ENCODE results near the gene RBM38.

RBM38 gene

DNA sequence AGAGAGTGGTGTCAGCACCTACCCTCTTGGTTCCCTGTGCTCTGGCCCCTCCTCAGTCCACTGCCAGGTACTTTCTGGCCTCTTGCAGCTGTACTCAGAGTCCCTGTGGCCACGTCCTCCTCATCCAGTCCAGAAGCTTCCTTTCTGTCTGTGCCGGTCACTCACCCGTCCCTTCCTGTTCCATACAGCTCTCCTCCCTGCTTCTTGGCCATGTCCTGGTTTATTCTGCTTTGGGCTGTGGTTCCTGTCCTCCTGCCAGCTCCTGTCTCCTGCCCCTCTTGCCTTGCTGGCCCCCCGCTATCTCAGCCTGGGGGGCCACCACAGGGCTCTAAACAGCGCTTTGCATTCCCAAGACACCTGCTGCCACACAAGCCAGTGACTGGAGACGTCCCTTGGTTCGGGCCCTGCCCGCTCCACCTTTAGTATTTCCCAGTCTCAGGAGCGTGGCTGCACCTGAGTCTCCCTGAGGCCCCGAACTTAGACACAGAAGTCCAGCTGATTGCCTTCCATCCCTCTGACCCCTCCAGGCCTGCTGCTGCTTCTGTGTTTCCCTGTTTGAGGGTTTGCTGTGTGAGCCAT, 15.5 kb upstream of the RBM38 start:
- H3K27me3 ChIP-seq (ENCODE audit: insufficient read depth, low read length): no peaks in the 10 kb centered on the region
- no peaks in the 10 kb centered on the region for H3K4me1 ChIP-seq (ENCODE audit: insufficient read depth, low read length)
- H3K36me3 ChIP-seq (ENCODE audit: insufficient read depth, low read depth, low read length): peaks cover 98% of the 10 kb centered on the region
- no peak overlapping the region for H3K9ac ChIP-seq (ENCODE audit: low read depth, low read length)
- H3K9me3 ChIP-seq (ENCODE audit: insufficient read depth, low read depth, low read length): no peaks in the 10 kb centered on the region
- no peak overlapping the region for H3K27ac ChIP-seq (ENCODE audit: low read length)
- H3K4me3 ChIP-seq (ENCODE audit: low read length): no peak overlapping the region

DNA sequence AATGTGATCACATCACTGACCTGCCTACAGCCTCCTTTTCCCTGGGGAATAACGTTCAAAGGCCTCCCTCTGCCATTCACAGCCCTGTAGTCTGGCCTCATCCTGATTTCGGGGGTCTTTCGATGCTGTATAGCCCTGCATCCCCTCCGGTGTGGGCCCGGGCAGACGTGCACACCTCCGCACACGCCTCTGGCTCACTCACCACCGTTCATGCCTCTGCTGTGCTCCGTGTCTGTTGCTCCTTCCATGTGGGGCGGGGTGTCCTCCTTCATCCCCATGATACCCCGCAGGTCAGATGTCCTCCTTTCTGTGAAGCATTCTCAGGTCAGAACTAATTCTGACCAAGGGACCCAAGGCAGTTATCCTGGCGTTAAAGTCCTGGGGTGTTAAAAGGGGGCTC, 13.8 kb upstream of the RBM38 start:
- Histone ChIP-seq H3K36me3 (ENCODE audit: insufficient read depth, low read depth, low read length) (peaks cover 84% of the 10 kb centered on the region), H3K4me1 (ENCODE audit: insufficient read depth, low read length) (no peaks in the 10 kb centered on the region), H3K9ac (ENCODE audit: low read depth, low read length) (no peak overlapping the region), H3K27ac (ENCODE audit: low read length) (no peak overlapping the region), H3K27me3 (ENCODE audit: insufficient read depth, low read length) (no peaks in the 10 kb centered on the region), H3K9me3 (ENCODE audit: insufficient read depth, low read depth, low read length) (no peaks in the 10 kb centered on the region), H3K4me3 (ENCODE audit: low read length) (no peak overlapping the region)

DNA sequence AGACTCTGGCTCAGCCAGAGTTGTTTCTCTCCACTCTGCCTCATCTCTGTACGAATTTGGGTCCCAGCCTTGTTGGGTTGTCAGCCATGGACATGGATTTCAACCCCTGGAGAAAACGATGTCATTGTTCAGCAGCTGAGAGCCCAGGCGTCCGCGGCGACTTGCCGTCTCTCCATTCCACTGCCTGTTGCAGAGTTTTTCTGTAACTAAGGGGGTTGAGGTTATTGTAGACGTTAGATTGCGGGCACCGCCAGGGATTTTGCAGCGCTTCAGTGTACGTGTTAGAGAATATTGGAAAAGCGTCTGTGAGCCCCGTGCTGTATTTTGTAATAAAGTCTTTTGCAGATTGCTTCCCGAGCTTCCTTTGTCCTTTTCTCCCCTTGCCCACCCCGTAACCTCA, 13.1 kb upstream of the RBM38 start:
- Histone ChIP-seq H3K4me1 (ENCODE audit: insufficient read depth, low read length) (no peaks in the 10 kb centered on the region), H3K36me3 (ENCODE audit: insufficient read depth, low read depth, low read length) (peaks cover 76% of the 10 kb centered on the region)

DNA sequence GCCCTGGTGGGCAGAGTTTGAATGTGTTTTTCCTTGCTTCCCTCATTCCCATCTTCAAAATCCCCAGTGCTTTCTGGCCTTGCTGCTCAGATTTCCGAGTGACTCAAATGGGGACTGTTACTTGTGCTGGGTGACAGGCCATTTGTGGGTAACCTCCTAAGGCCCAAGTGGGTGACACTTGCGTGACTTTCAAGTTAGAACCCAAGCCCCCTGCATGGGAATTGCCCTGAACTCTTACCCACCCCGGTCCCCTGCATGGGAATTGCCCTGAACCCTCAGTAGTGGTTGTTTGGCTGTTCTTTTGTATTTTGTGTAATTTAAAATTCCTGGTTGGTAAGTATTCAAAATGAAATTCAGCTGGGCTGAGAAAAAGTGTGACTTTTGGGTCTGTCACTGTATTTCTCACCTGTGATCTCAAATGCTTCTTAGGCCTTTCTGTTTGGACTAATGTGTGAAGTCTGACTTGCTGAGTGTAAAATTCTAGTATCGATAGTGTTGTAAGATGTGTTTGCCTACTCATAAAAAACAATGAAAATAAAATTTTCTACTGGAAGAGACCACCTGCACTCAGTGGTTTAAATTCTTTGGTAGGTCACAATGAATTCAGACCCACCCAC, 12.4 kb upstream of the RBM38 start:
- H3K9me3 ChIP-seq (ENCODE audit: insufficient read depth, low read depth, low read length): no peaks in the 10 kb centered on the region
- H3K4me3 ChIP-seq (ENCODE audit: low read length): no peak overlapping the region
- no peaks in the 10 kb centered on the region for H3K27me3 ChIP-seq (ENCODE audit: insufficient read depth, low read length)
- H3K27ac ChIP-seq (ENCODE audit: low read length): no peak overlapping the region
- no peaks in the 10 kb centered on the region for H3K4me1 ChIP-seq (ENCODE audit: insufficient read depth, low read length)
- H3K36me3 ChIP-seq (ENCODE audit: insufficient read depth, low read depth, low read length): peaks cover 69% of the 10 kb centered on the region
- H3K9ac ChIP-seq (ENCODE audit: low read depth, low read length): no peak overlapping the region

More for the DNA sequence above, 13.1 kb upstream of the RBM38 start:
- H3K4me3 ChIP-seq (ENCODE audit: low read length): no peak overlapping the region
- H3K27me3 ChIP-seq (ENCODE audit: insufficient read depth, low read length): no peaks in the 10 kb centered on the region
- no peak overlapping the region for H3K27ac ChIP-seq (ENCODE audit: low read length)
- H3K9ac ChIP-seq (ENCODE audit: low read depth, low read length): no peak overlapping the region
- no peaks in the 10 kb centered on the region for H3K9me3 ChIP-seq (ENCODE audit: insufficient read depth, low read depth, low read length)

DNA sequence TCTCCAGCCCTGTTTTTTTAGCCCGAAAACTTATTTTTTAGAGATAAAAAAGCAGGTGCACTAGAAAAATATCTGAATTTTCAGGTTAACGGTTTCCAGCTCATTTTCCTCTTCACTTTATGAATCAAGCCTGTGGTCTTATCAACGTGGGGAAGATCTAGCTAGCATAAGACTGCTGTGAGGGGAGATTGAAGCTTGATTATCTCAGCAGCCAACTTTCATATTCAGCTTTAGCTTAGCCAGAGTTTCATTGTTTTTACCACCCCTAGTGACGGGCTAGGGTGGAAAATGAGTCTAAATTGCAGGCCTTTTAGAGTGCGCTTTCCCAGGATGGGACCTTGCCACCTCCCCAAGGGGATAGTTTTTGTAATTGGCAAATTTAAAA, 11.9 kb upstream of the RBM38 start:
- Histone ChIP-seq H3K27me3 (ENCODE audit: insufficient read depth, low read length) (no peaks in the 10 kb centered on the region), H3K9ac (ENCODE audit: low read depth, low read length) (no peak overlapping the region), H3K36me3 (ENCODE audit: insufficient read depth, low read depth, low read length) (peaks cover 64% of the 10 kb centered on the region), H3K4me1 (ENCODE audit: insufficient read depth, low read length) (no peaks in the 10 kb centered on the region), H3K27ac (ENCODE audit: low read length) (no peak overlapping the region), H3K9me3 (ENCODE audit: insufficient read depth, low read depth, low read length) (no peaks in the 10 kb centered on the region), H3K4me3 (ENCODE audit: low read length) (no peak overlapping the region)

DNA sequence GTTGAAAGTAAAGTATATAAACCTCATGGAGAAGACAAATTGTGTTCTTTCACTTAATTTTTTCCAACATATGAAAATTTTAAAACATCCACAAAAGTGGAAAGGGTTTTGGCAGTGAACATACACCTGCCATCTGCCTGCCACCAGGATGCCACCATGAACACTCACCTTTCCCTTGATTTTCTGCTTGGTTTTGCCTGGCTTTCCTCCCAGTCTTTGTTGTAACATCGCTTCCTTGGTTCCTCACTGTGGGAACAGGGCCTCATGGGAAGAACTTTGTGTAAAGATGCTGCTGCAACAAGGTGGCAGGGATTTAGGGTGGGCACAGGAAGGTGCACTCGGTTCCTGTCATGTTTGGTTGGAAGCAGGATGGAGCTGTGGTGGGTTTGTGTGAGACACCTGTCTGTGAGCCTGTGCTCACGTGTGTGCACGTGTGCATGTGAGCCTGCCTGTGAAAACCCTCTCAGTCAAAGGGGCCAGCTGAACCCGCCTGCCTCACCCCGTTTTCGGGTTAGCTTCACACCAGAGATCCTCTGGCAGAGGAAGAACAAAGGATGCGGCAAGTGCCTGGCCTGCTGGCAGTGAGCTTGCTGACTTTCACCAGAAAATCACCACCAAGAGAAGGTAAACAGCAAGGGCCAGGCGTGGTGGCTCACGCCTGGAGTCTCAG, 11.0 kb upstream of the RBM38 start:
- Histone ChIP-seq H3K4me3 (ENCODE audit: low read length) (no peak overlapping the region), H3K36me3 (ENCODE audit: insufficient read depth, low read depth, low read length) (peaks cover 55% of the 10 kb centered on the region), H3K27me3 (ENCODE audit: insufficient read depth, low read length) (no peaks in the 10 kb centered on the region), H3K4me1 (ENCODE audit: insufficient read depth, low read length) (no peaks in the 10 kb centered on the region), H3K9me3 (ENCODE audit: insufficient read depth, low read depth, low read length) (no peaks in the 10 kb centered on the region), H3K9ac (ENCODE audit: low read depth, low read length) (no peak overlapping the region), H3K27ac (ENCODE audit: low read length) (no peak overlapping the region)

DNA sequence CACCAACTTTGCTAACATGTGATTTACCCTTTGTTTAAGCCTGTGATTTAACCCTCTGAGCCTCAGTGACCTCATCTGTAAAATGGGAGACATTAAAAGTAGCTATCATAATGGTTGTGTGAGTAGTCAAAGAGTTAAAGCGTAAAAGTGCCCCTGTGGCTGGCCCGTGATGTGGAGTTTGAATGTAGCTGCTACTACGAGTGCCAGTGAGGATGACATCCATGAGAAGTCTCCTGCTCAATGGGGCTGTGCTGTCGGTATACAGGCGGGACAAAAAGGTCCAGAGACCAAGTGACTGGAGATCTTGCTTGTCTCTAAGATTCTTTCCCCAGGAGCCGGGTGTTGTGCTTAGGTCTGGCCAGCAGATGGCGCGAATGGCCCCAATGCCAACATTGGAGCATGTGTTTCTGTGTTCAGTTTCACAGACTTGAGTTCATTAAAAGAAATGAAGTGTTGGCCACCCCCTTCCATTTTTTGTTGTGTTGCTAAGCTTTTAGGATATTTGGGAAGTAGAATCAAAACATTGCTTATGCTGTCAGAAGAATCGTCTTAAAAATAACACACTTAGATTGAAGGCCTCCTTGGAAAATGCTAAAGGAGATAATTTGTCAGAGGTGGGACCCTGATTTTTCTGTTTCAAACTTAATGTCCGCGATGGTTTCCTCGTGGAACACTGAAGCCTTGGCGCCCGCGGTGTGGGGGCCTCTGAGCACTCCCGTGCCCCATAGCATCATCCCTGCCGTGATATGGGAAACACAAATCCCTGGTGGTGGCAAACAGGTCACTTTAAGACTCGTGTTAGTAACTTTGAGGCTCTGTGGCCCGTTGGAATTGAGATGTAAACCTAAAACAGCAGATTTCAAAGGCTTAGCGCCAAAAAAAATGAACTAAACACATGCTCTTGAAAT, 9.3 kb upstream of the RBM38 start:
- no peaks in the 10 kb centered on the region for H3K4me1 ChIP-seq (ENCODE audit: insufficient read depth, low read length)
- H3K4me3 ChIP-seq (ENCODE audit: low read length): no peak overlapping the region
- peaks cover 39% of the 10 kb centered on the region for H3K36me3 ChIP-seq (ENCODE audit: insufficient read depth, low read depth, low read length)
- H3K27ac ChIP-seq (ENCODE audit: low read length): no peak overlapping the region
- H3K9ac ChIP-seq (ENCODE audit: low read depth, low read length): no peak overlapping the region
- H3K27me3 ChIP-seq (ENCODE audit: insufficient read depth, low read length): no peaks in the 10 kb centered on the region
- no peaks in the 10 kb centered on the region for H3K9me3 ChIP-seq (ENCODE audit: insufficient read depth, low read depth, low read length)

DNA sequence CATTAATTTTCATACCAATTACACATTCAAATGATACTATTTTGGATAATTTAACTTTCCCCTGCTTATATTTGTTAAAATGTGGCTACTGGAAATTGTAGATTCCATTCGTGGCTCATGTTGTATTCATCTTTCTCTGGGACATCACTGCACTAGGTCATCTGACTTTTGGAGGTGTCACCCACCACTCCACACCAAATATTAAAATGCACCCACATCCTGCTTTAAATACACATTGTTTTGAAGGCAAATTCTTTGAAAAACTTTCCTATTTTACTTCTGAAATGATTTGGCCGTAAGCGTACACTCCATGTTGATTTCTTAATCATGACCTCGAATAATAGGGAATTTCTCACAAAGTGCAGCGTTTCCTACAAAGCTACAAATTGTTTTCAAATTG, 8.7 kb upstream of the RBM38 start:
- Histone ChIP-seq H3K36me3 (ENCODE audit: insufficient read depth, low read depth, low read length) (peaks cover 32% of the 10 kb centered on the region), H3K27ac (ENCODE audit: low read length) (no peak overlapping the region), H3K27me3 (ENCODE audit: insufficient read depth, low read length) (no peaks in the 10 kb centered on the region), H3K9ac (ENCODE audit: low read depth, low read length) (no peak overlapping the region), H3K9me3 (ENCODE audit: insufficient read depth, low read depth, low read length) (no peaks in the 10 kb centered on the region), H3K4me1 (ENCODE audit: insufficient read depth, low read length) (no peaks in the 10 kb centered on the region), H3K4me3 (ENCODE audit: low read length) (no peak overlapping the region)

DNA sequence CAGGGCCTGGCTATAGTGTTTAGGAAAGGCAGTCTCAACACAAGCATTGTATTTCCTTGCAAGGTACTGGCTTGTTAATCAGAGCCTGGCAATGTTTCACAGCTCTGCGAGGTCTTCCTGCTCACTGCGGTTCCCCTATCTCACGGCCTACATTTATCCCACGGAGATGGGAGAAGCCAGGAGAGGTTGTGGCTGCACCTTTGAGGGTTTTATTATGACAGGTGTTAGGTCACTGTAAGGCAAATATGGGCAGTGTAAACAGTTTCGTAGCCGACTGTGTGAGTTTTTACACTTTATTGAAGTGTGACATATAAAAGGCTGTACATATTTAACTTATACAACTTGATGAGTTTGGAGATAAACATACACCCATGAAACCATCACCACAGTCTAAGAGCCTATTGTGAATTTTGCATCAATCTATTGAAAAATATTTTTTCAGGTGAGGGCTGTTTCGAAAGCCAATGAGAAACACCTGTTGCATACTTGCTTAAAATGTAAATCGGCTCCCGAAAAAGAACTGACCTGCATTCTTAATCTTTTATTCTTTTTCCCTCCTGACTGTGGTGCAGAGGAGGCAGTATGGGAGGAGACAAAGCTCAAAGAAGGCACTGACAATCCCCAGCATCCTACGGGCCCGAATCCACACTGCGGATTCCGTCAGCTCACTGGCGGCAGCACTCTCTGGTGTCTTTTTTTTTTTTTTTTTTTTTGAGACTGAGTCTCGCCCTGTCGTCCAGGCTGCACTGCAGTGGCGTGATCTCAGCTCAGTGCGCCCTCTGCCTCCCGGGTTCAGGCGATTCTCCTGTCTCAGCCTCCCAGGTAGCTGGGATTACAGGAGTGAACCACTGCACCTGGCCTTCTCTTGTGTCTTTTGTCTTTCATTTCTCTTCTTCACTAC, 7.5 kb upstream of the RBM38 start:
- H3K27me3 ChIP-seq (ENCODE audit: insufficient read depth, low read length): no peaks in the 10 kb centered on the region
- H3K27ac ChIP-seq (ENCODE audit: low read length): no peak overlapping the region
- peaks cover 20% of the 10 kb centered on the region for H3K36me3 ChIP-seq (ENCODE audit: insufficient read depth, low read depth, low read length)
- no peak overlapping the region for H3K4me3 ChIP-seq (ENCODE audit: low read length)
- H3K9me3 ChIP-seq (ENCODE audit: insufficient read depth, low read depth, low read length): no peaks in the 10 kb centered on the region
- no peaks in the 10 kb centered on the region for H3K4me1 ChIP-seq (ENCODE audit: insufficient read depth, low read length)
- H3K9ac ChIP-seq (ENCODE audit: low read depth, low read length): no peak overlapping the region

DNA sequence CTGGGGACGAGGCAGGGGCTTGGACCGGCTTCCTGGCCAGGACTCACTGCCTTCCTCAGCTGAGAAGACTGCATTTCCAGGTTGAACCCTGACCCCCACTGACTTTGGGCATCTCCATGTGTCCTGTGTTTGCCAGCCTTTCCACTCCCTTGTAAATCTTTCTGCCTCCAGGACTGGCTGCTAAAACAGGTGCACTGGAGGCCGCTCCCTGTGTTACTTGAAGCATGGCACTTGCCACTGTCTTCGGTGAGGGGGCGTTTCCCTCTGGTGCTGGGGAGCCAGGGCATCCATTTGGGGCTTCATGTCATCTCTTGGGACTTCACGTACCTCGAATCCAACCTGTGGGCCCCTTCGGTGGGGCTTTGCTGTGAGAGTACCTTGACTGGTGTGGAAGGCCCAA, 6.7 kb upstream of the RBM38 start:
- Histone ChIP-seq H3K4me1 (ENCODE audit: insufficient read depth, low read length) (no peaks in the 10 kb centered on the region), H3K27me3 (ENCODE audit: insufficient read depth, low read length) (peaks cover under 1% of the 10 kb centered on the region; the same call in 1 of the 2 replicates), H3K27ac (ENCODE audit: low read length) (no peak overlapping the region), H3K4me3 (ENCODE audit: low read length) (no peak overlapping the region), H3K9me3 (ENCODE audit: insufficient read depth, low read depth, low read length) (no peaks in the 10 kb centered on the region), H3K9ac (ENCODE audit: low read depth, low read length) (no peak overlapping the region), H3K36me3 (ENCODE audit: insufficient read depth, low read depth, low read length) (peaks cover 12% of the 10 kb centered on the region)

All from iPS-20b (cell line).